Hepatocyte (in vitro differentiated cells): ENCODE results near the gene TTC9B. TPM values are rescaled to one million over a fixed set of nuclear protein-coding genes. Genes with fewer than 3 reads are reported as not detected.

ENCODE experiments used
- DNase-seq: peaks from one replicate; pipeline ENCODE4 v3.0.0-alpha.2; 2016; ENCODE audit warnings: low spot score
- H2AFZ ChIP-seq: fragments of 200-600 bp; sonication (generic); 2 replicates; pipeline ENCODE4 v1.6.0; 2016; ENCODE audit warnings: antibody characterized with exemption, mild to moderate bottlenecking
- H3K27ac ChIP-seq: fragments of 200-600 bp; sonication (generic); 2 replicates; pipeline ENCODE4 v1.5.1; 2016; ENCODE audit warnings: mild to moderate bottlenecking
- H3K27me3 ChIP-seq: fragments of 200-600 bp; sonication (generic); 2 replicates; pipeline ENCODE4 v1.6.1; 2016
- H3K36me3 ChIP-seq: fragments of 200-600 bp; sonication (generic); replicated peaks from 2 replicates; pipeline ENCODE4 v1.5.1; 2016; ENCODE audit warnings: low read depth; ENCODE audit not compliant: insufficient read depth
- H3K4me1 ChIP-seq: fragments of 200-600 bp; sonication (generic); 2 replicates; pipeline ENCODE4 v1.5.1; 2016; ENCODE audit warnings: mild to moderate bottlenecking, moderate library complexity; ENCODE audit not compliant: insufficient read depth
- H3K4me2 ChIP-seq: fragments of 200-600 bp; sonication (generic); 2 replicates; pipeline ENCODE4 v1.6.0; 2016
- H3K4me3 ChIP-seq: fragments of 200-600 bp; sonication (generic); 2 replicates; pipeline ENCODE4 v1.5.1; 2016; ENCODE audit warnings: mild to moderate bottlenecking
- H3K79me2 ChIP-seq: fragments of 200-600 bp; sonication (generic); 2 replicates; pipeline ENCODE4 v1.6.0; 2017; ENCODE audit warnings: mild to moderate bottlenecking
- H3K9me2 ChIP-seq: fragments of 200-600 bp; sonication (generic); replicated peaks from 2 replicates; pipeline ENCODE4 v1.6.0; 2017; ENCODE audit warnings: mild to moderate bottlenecking; ENCODE audit not compliant: insufficient read depth
- H3K9me3 ChIP-seq: fragments of 200-600 bp; sonication (generic); 2 replicates; pipeline ENCODE4 v1.5.1; 2016; ENCODE audit warnings: low read depth, mild to moderate bottlenecking
- H4K20me1 ChIP-seq: fragments of 200-600 bp; sonication (generic); 2 replicates; pipeline ENCODE4 v1.6.0; 2016; ENCODE audit warnings: mild to moderate bottlenecking; ENCODE audit not compliant: insufficient read depth, poor library complexity, severe bottlenecking
- CTCF ChIP-seq: fragments of 200-600 bp; sonication (generic); IDR thresholded peaks from 2 replicates; pipeline ENCODE4 v1.5.1; 2016; ENCODE audit warnings: antibody characterized with exemption, mild to moderate bottlenecking; ENCODE audit not compliant: poor library complexity
- EZH2 ChIP-seq: fragments of 200-600 bp; sonication (generic); IDR thresholded peaks from 2 replicates; pipeline ENCODE4 v1.6.1; 2016; ENCODE audit warnings: antibody characterized with exemption, mild to moderate bottlenecking, borderline replicate concordance
- EZH2phosphoT487 ChIP-seq: fragments of 200-600 bp; sonication (generic); IDR thresholded peaks from one replicate; pipeline ENCODE4 v1.6.1; 2018; ENCODE audit warnings: antibody characterized with exemption, mild to moderate bottlenecking, low read depth, moderate library complexity; ENCODE audit not compliant: unreplicated experiment, severe bottlenecking
- WGBS: methylation state at CpG from one replicate; pipeline ENCODE4 v1.1.6; 2016; ENCODE audit warnings: low lambda C conversion rate; ENCODE audit errors: missing lambda C conversion rate; 5-methylcytosine and 5-hydroxymethylcytosine counted together
- polyA plus RNA-seq: library from polyadenylated mRNA; unstranded; fragments of >200 nt; fragmentation: Nextera tagmentation; extraction: Ambion mirVana; gene quantifications from 2 replicates; pipeline ENCODE4 v1.2.1, GENCODE V29; 2016
- total RNA-seq: library from RNA; depleted of rRNA; stranded (reverse); fragments of >200 nt; gene quantifications from 2 replicates; pipeline ENCODE4 v1.2.3, GENCODE V29; 2014

TTC9B gene
- total and polyA plus RNA-seq, 2 experiments from 2014 or later: 0.21 TPM; not detected in 1

GRCh38 chr19:40249201-40249600 is 31.0 kb upstream of the TTC9B start:
- no peaks in the 10 kb centered on the region for H3K4me1 ChIP-seq
- WGBS: 97% methylated on average over 10 of the region's 10 CpGs

GRCh38 chr19:40247735-40248262 is 29.6 kb upstream of the TTC9B start:
- no peaks in the 10 kb centered on the region for H3K4me1 ChIP-seq
- no peak overlapping the region for H3K4me2 ChIP-seq
- no peaks in the 10 kb centered on the region for H3K27me3 ChIP-seq
- H3K9me2 ChIP-seq: no peaks in the 10 kb centered on the region
- H3K36me3 ChIP-seq: no peaks in the 10 kb centered on the region
- DNase-seq: no peak
- no peaks in the 10 kb centered on the region for H3K9me3 ChIP-seq
- H4K20me1 ChIP-seq: peaks cover 8% of the 10 kb centered on the region
- TF ChIP-seq CTCF (no peak), EZH2phosphoT487 (no peak), EZH2 (no peak)
- H2AFZ ChIP-seq: no peak overlapping the region
- H3K27ac ChIP-seq: no peak overlapping the region
- 94% methylated on average over 12 of the region's 12 CpGs for WGBS
- peaks cover 24% of the 10 kb centered on the region for H3K79me2 ChIP-seq
- no peak overlapping the region for H3K4me3 ChIP-seq

More at GRCh38 chr19:40249201-40249600, 31.0 kb upstream of the TTC9B start:
- peaks cover 27% of the 10 kb centered on the region for H3K79me2 ChIP-seq
- H4K20me1 ChIP-seq: peaks cover 11% of the 10 kb centered on the region
- no peak for DNase-seq
- no peaks in the 10 kb centered on the region for H3K9me3 ChIP-seq
- H3K36me3 ChIP-seq: no peaks in the 10 kb centered on the region
- H3K9me2 ChIP-seq: no peaks in the 10 kb centered on the region
- TF ChIP-seq EZH2phosphoT487 (no peak), CTCF (no peak), EZH2 (no peak)
- no peak overlapping the region for H3K4me2 ChIP-seq
- H3K4me3 ChIP-seq: no peak overlapping the region
- H3K27ac ChIP-seq: no peak overlapping the region
- no peaks in the 10 kb centered on the region for H3K27me3 ChIP-seq
- no peak overlapping the region for H2AFZ ChIP-seq

- no peak for TF ChIP-seq EZH2phosphoT487
- no peak for TF ChIP-seq CTCF
- TF ChIP-seq EZH2: no peak
- Histone ChIP-seq H3K4me1 (no peaks in the 10 kb centered on the region), H3K4me3 (no peak overlapping the region), H3K9me2 (no peaks in the 10 kb centered on the region), H2AFZ (no peak overlapping the region), H3K27ac (no peak overlapping the region), H3K9me3 (no peaks in the 10 kb centered on the region), H3K79me2 (peaks cover 19% of the 10 kb centered on the region), H3K27me3 (no peaks in the 10 kb centered on the region), H3K36me3 (no peaks in the 10 kb centered on the region), H4K20me1 (peaks cover 6% of the 10 kb centered on the region), H3K4me2 (no peak overlapping the region)
- no peak for DNase-seq
- WGBS: 90% methylated on average over 6 of the region's 6 CpGs
These were observed 29.0 kb upstream of the TTC9B start for GRCh38 chr19:40247178-40247577.
